ENCODE measurements around the gene LRRC23.
"Not testable (repeated sequence)": the region's sequence is repeated elsewhere in the genome, so short reads cannot be mapped to it uniquely, and the experiment has no call there.

Gene LRRC23

DNA sequence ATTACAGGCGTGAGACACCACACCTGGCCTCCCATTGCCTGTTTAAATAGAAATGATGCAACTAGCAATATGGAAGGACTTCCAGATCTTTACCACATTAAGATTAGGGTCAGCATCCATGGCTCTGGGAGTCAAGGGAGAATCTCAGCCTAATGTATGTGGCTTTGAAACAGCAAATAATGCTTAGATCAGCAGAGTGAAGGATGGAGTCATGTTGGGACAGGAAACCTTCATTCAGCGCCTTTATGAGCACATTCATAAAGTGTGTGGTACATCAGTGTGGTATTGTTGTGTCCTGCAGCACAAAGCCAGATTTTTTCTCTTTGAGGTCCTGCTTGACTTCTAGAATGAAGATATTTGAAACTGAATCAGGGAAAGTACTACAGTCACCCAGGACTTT is 16.3 kb upstream of the LRRC23 start:
- H3K4me3 ChIP-seq (replicated peaks; ENCODE audit: low read depth, low read length), result no peak overlapping the region
- TF ChIP-seq, protein P1, sequence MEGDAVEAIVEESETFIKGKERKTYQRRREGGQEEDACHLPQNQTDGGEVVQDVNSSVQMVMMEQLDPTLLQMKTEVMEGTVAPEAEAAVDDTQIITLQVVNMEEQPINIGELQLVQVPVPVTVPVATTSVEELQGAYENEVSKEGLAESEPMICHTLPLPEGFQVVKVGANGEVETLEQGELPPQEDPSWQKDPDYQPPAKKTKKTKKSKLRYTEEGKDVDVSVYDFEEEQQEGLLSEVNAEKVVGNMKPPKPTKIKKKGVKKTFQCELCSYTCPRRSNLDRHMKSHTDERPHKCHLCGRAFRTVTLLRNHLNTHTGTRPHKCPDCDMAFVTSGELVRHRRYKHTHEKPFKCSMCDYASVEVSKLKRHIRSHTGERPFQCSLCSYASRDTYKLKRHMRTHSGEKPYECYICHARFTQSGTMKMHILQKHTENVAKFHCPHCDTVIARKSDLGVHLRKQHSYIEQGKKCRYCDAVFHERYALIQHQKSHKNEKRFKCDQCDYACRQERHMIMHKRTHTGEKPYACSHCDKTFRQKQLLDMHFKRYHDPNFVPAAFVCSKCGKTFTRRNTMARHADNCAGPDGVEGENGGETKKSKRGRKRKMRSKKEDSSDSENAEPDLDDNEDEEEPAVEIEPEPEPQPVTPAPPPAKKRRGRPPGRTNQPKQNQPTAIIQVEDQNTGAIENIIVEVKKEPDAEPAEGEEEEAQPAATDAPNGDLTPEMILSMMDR (IDR thresholded peaks at IDR 0.05; ENCODE audit: low read depth, low read length, missing control alignments), result no peak
- no peak for DNase-seq (ENCODE audit: extremely low read depth, low read depth)

DNA sequence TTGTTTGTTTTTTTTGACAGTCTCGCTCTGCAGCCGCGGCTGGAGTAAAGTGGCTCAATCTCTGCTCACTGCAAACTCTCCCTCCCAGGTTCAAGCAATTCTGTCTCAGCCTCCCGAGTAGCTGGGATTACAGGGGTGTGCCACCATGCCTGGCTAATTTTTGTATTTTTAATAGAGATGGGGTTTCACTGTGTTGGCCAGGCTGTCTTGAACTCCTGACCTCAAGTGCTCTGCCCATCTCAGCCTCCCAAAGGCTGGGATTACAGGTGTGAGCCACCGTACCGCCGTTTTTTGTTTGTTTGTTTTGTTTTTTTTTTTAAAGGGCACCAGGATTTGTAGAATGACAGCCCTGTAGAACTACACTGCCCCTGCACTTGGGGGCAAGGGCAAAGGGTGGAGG is 15.8 kb upstream of the LRRC23 start:
- not testable (repeated sequence) for DNase-seq (ENCODE audit: extremely low read depth, low read depth); H3K4me3 ChIP-seq (replicated peaks; ENCODE audit: low read depth, low read length)

GRCh38 chr12:6889775-6890573 is 14.6 kb upstream of the LRRC23 start:
- DNase-seq (ENCODE audit: extremely low read depth, low read depth); H3K4me3 ChIP-seq (replicated peaks; ENCODE audit: low read depth, low read length): not testable (repeated sequence)

DNA sequence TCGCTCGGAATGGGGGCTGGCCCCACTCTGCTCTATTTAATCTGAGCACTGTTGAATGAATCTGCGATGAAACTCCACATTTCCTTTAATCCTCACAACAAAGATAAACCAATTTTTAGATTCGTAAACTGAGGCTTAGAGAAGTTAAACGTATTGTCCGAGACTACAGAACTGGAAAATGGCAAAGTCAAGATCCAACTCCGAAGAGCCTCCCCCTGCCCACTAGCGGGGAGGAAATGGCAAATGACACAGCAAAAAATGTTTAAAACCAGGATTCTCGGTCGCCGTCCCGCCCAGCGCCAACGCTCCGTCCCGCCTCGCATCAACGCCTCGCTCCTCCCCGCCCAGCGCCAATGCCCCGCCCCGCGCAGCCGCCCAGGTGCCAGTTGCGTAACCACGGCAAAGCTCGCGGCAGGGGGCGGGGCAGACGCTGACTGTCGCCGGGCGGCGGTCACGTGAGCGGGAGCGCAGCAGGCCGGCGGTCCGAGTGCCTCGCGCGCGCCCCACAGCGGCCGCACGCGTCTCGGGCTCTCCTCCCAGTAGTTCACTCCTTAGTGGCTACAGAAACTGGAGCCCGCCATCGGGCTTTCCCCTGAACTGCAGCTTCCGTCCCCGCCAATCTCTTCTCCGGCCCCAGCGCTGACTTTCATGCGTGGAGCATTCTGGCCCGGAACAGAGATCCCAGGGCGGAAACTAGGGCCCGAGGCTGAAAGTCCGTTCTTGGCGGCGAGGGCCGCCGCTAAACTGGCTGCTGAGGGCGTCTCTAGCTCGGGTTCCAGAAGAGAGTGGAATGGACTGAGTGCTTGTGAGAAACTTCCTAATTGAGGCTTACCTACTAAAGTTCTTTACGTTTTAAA is 13.6 kb upstream of the LRRC23 start:
- peak overlapping the region; percentile 45 for H3K4me3 ChIP-seq (replicated peaks; ENCODE audit: low read depth, low read length)
- TF ChIP-seq, protein P1 (IDR thresholded peaks at IDR 0.05; ENCODE audit: low read depth, low read length, missing control alignments), result peak; percentile 72
- DNase-seq (ENCODE audit: extremely low read depth, low read depth), result peak; percentile 81

- DNase-seq (ENCODE audit: extremely low read depth, low read depth), result no peak
- peak overlapping the region; percentile 45 for H3K4me3 ChIP-seq (replicated peaks; ENCODE audit: low read depth, low read length)
- TF ChIP-seq, protein P1 (IDR thresholded peaks at IDR 0.05; ENCODE audit: low read depth, low read length, missing control alignments), result no peak
These were observed 13.0 kb upstream of the LRRC23 start for GRCh38 chr12:6891646-6892001.

DNA sequence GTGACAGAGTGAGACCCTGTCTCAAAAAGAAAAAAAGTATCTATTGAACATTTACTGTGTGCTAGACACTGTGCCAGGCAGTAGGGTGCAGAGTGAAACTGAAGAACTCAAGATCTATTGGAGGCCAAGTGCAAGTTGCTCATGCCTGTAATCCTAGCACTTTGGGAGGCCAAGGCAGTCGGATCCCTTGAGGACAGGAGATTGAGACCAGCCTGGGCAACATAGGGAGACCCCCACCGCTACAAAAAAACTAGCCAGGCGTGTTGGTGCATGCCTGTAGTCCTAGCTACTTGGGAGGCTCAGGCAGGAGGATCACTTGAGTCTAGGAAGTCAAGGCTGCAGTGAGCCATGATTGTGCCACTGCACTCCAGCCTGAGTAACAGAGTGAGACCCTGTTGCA is 11.9 kb upstream of the LRRC23 start:
- not testable (repeated sequence) for DNase-seq (ENCODE audit: extremely low read depth, low read depth); H3K4me3 ChIP-seq (replicated peaks; ENCODE audit: low read depth, low read length)

GRCh38 chr12:6894321-6894720 is 10.3 kb upstream of the LRRC23 start:
- H3K4me3 ChIP-seq (replicated peaks; ENCODE audit: low read depth, low read length), result no peak overlapping the region
- TF ChIP-seq, protein P1 (IDR thresholded peaks at IDR 0.05; ENCODE audit: low read depth, low read length, missing control alignments), result no peak
- no peak for DNase-seq (ENCODE audit: extremely low read depth, low read depth)

DNA sequence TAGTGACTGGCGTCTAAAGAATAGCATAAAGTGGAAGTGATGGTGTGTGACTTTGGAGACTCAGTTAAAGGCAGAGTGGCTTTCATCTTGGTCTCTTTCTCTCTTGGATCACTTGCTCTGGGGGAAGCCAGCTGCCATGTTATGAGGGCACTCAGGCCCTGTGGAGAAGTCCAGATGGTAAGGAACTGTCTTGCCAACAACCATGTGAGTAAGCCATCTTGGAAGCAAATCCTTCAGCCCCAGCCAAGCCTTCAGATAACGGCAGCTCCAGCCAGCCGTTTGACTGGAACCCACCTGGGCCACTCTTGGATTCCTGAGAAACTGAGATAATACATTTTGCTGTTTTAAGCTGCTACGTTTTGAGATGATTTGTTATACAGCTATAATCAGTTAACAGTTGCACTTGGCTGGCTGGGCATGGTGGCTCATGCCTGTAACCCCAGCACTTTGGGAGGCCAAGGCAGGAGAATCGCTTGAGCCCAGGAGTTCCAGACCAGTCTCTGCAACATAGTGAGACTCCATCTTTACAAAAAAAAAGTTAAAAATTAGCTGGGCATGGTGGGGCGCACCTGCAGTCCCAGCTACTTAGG is 7.7 kb upstream of the LRRC23 start:
- DNase-seq (ENCODE audit: extremely low read depth, low read depth), result no peak
- TF ChIP-seq, protein P1 (IDR thresholded peaks at IDR 0.05; ENCODE audit: low read depth, low read length, missing control alignments), result no peak
- no peak overlapping the region for H3K4me3 ChIP-seq (replicated peaks; ENCODE audit: low read depth, low read length)
